Esophagus squamous epithelium (tissue), 5 donors: ENCODE results near the gene ANKRD11. TPM values are rescaled to one million over a fixed set of nuclear protein-coding genes. Genes with fewer than 3 reads are reported as not detected.
"Not testable (repeated sequence)": the region's sequence is repeated elsewhere in the genome, so short reads cannot be mapped to it uniquely, and the experiment has no call there.

Experiments used
- DNase-seq: peaks from one replicate; lab custom pipeline; 2025; lab: John Stamatoyannopoulos, UW
- H3K27ac ChIP-seq, 4 donors: fragments of 200-600 bp; sonication (generic); one replicate each; pipeline ENCODE4 v1.5.1; 2016 to 2019; ENCODE audit warnings: mild to moderate bottlenecking in 1 of 4
- H3K27me3 ChIP-seq, 4 donors: fragments of 200-600 bp; sonication (generic); 1 replicate in 3 of 4; 2 replicates in 1 of 4; pipeline versions ENCODE4 v1.5.1 to v1.6.0; 2017 to 2021; ENCODE audit warnings: antibody characterized with exemption in 1 of 4
- H3K36me3 ChIP-seq, 3 donors: fragments of 200-600 bp; sonication (generic); one replicate each; pipeline ENCODE4 v1.5.1; 2016 to 2019
- H3K4me1 ChIP-seq, 3 donors: fragments of 200-600 bp; sonication (generic); one replicate each; pipeline ENCODE4 v1.5.1; 2017 to 2019
- H3K4me3 ChIP-seq, 4 donors: fragments of 200-600 bp; sonication (generic); 1 replicate in 3 of 4; 2 replicates in 1 of 4; pipeline ENCODE4 v1.5.1; 2016 to 2019; ENCODE audit warnings: mild to moderate bottlenecking in 2 of 4, moderate library complexity in 1 of 4
- H3K9me3 ChIP-seq, 3 donors: fragments of 200-600 bp; sonication (generic); one replicate each; pipeline ENCODE4 v1.5.1; 2016 to 2019
- POLR2A ChIP-seq, 4 donors: fragments of 450-650 bp; IDR thresholded peaks; one replicate each; pipeline ENCODE4 v1.6.1; 2017; ENCODE audit warnings: antibody characterized with exemption in 4 of 4, mild to moderate bottlenecking in 4 of 4, moderate library complexity in 3 of 4
- WGBS, 2 donors: methylation state at CpG; one replicate each; pipeline ENCODE4 v1.1.5; 2018; 5-methylcytosine and 5-hydroxymethylcytosine counted together
- intact Hi-C: fragments of 100-400 bp; cut with DNase I; formaldehyde crosslinking; loops from one replicate; pipeline ENCODE4 v1.15.0; 2022
- total RNA-seq, 4 donors: library from RNA; depleted of rRNA; stranded (reverse); fragments of >200 nt; gene quantifications; one replicate each; pipeline ENCODE4 v1.1.0, GENCODE V29; 2016
- TF ChIP-seq, protein P1 (sequence below), 6 experiments: fragments of 450-650 bp in 4 of 6; fragments of 200-600 bp in 2 of 6; sonication (generic) in 2 of 6; IDR thresholded peaks; one replicate each; pipeline ENCODE4 v1.5.1; 2016 to 2019; ENCODE audit warnings: antibody characterized with exemption in 6 of 6, mild to moderate bottlenecking in 4 of 6, moderate library complexity in 4 of 6
- donor health status: DM: yes; HTN: yes; CAD: no.

ANKRD11 gene
- total RNA-seq, 4 donors from 2014 or later: 51.0 to 72.7 (median 66.9) TPM

DNA sequence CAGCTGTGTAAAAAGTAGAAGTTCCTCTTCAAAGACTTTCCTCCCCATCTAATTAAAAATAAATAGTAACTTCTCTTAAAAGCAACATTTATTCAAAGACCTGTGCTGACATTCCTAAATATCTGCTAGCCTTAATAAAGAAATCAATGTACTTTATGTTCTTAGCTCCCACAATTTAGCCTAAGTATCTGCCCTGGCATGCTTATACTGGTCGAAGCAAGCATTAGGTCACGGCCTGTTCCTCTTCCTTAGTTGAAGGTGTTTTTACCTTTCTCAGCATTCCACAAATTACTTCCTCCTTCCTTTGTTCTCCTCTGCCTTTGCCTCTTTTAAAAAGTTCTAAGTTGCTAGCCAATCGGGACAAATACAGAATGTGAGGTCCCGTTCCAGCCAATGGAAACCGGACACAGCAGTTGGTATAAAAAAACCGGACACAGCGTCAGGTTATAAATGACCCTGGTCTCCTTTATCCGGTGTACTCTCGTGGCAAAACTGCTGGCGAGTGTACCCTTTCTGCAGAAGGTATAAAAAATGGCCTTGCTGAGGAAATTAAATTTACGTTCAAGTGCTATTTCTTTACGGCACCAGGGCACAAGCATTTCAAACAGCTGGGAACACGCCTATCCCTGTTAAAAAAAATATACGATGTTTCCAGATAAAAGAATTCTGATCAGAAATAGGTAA, 127.7 kb downstream of the ANKRD11 start:
- Histone ChIP-seq H3K4me1 (peaks cover 53 to 99% (median 81%) of the 10 kb centered on the region in 3 donors), H3K4me3 (peak overlapping the region in 3 of 4 donors; percentile 17 to 41 (median 19)), H3K27ac (peak overlapping the region; percentile 73 to 81 (median 79))
- WGBS, 2 donors: 24 to 27% methylated on average over 9 to 12 of the region's 14 CpGs
- intact Hi-C loops, H3K36me3 ChIP-seq, H3K9me3 ChIP-seq, H3K27me3 ChIP-seq, DNase-seq: not testable (repeated sequence)
- TF ChIP-seq POLR2A (IDR thresholded peaks at IDR 0.05): peak in 2 of 4 donors; percentile 20 to 25

DNA sequence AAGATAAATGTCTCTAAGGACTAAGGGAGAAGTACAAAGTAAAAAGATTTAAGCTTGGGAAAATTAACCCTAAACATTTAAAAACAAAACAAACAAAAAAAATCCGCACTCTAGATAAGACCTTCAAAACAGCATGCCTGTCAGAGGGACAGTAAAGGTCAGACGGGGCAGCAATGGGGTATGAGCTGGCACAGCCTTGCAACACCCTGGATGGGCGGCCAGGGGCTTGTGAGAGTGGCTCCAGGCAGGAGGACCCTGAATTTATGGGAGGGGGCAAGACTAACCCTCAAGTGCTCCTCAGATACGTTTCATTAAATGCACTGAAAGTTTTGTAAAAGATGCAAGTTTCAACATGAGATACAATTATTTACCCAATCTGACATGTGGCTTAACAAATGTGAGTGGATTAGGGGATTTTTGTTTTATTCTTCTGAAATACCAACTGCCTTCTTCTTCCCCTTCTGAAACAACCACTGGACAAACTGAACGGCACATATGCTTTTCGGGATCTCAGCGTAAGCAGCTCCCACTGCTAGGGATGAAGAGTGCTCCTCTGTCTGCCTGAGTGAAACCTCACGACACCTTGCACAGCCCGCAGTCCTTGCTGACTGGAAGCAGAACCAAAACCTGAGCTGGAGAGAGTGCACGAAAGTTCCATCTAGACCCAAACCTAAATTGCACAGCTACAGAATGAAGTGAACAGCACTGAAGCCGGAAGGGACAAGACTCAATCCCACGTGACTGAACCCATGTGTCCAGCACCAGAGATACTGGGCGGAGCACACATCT, 128.4 kb downstream of the ANKRD11 start:
- Histone ChIP-seq H3K9me3 (no peaks in the 10 kb centered on the region), H3K27me3 (no peaks in the 10 kb centered on the region), H3K27ac (peak overlapping the region; percentile 73 to 81 (median 79)), H3K4me1 (peaks cover 59 to 99% (median 81%) of the 10 kb centered on the region in 3 donors), H3K4me3 (peak overlapping the region; percentile 3 to 41 (median 16)), H3K36me3 (peaks cover 0 to 3% (median 0%) of the 10 kb centered on the region in 3 donors)
- intact Hi-C loops: no loop called here
- 22% methylated on average over 8 to 13 of the region's 13 CpGs for WGBS, 2 donors
- DNase-seq: no peak
- TF ChIP-seq, protein P1, sequence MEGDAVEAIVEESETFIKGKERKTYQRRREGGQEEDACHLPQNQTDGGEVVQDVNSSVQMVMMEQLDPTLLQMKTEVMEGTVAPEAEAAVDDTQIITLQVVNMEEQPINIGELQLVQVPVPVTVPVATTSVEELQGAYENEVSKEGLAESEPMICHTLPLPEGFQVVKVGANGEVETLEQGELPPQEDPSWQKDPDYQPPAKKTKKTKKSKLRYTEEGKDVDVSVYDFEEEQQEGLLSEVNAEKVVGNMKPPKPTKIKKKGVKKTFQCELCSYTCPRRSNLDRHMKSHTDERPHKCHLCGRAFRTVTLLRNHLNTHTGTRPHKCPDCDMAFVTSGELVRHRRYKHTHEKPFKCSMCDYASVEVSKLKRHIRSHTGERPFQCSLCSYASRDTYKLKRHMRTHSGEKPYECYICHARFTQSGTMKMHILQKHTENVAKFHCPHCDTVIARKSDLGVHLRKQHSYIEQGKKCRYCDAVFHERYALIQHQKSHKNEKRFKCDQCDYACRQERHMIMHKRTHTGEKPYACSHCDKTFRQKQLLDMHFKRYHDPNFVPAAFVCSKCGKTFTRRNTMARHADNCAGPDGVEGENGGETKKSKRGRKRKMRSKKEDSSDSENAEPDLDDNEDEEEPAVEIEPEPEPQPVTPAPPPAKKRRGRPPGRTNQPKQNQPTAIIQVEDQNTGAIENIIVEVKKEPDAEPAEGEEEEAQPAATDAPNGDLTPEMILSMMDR (IDR thresholded peaks at IDR 0.05): no peak

DNA sequence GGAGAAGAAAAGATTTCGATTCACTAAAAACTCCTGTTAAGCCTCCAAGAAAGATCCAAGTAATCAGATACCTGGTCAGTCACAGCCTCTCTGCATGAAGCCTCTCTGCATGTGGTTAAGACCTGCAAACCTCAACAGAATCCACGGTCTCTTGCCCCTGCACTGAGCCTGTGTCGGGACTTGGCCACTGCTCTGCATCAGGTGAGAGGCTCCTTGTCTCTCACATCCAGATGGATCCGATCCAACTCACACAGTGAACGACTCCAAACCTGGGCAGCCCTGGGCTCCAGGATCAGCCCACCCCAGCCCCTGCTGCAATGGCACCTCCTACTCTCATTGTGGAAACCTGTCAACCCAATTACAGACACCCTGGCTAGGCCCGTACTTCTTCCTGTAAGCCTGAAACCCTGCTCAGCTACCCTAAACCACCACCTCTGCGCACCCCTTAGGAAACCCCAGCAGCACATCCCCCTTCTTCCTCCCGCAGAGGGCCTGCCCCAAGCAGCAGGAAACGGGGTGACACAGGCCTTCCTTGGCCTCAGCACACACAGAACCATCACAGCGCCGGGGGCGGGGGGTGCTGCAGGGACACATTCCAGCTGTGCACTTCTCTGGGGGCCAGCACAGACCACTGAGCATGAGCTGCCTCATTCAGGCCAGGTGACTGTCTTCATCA, 129.5 kb downstream of the ANKRD11 start:
- TF ChIP-seq POLR2A (IDR thresholded peaks at IDR 0.05): no peak
- TF ChIP-seq, protein P1 (IDR thresholded peaks at IDR 0.05): no peak
- Histone ChIP-seq H3K4me3 (peak overlapping the region in 1 of 4 donors; percentile 41), H3K27me3 (no peaks in the 10 kb centered on the region), H3K4me1 (peaks cover 62 to 99% (median 74%) of the 10 kb centered on the region in 3 donors), H3K36me3 (peaks cover 0 to 9% (median 0%) of the 10 kb centered on the region in 3 donors), H3K27ac (peak overlapping the region; percentile 73 to 81 (median 79)), H3K9me3 (no peaks in the 10 kb centered on the region)
- no peak for DNase-seq
- intact Hi-C loops: no loop called here
- 16 to 32% methylated on average over 8 of the region's 12 CpGs for WGBS, 2 donors

DNA sequence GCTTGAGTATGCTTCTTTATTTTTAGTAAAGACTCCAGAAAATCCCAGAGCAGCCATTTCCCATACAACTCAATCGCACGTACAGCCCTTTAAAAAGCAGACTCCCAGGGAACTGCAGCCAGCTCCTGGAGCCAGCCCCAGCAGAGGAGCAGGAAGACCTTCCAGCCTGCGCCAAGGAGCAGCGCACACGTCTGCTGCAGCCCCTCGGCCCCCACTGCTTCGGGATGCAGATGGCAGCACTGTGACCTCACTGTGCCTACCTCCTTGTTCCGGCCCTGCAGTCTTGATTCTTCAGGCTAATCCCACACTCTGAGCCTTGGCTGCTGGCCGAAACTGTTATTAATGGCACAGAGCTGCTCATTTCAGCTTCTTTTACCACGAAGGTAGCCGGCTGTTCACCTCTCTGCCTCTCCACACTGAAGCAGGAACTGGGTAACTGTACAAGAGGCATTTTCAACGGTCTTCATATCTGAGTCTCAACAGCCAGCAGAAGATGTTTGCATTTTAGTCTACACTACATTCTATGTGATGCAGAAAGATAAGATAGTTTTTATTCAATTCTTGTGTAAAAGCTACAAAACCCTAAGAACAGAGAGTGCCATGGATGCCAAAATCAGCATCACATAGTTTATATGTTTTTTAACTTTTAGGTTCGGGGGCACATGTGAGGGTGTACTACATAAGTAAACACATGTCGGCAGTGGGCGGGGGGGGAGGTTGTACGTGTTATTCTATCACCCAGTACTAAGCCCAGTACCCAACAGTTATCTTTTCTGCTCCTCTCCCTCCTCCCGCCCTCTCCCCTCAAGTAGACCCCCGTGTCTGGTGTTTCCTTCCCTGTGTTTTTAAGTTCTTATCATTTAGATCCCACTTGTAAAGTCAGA, 130.9 kb downstream of the ANKRD11 start:
- H3K27ac ChIP-seq: peak overlapping the region; percentile 15 to 55 (median 54)
- intact Hi-C loops: no loop called here
- no peaks in the 10 kb centered on the region for H3K9me3 ChIP-seq
- no peak overlapping the region for H3K4me3 ChIP-seq
- peaks cover 50 to 99% (median 73%) of the 10 kb centered on the region in 3 donors for H3K4me1 ChIP-seq
- 24 to 27% methylated on average over 15 to 18 of the region's 18 CpGs for WGBS, 2 donors
- no peaks in the 10 kb centered on the region for H3K27me3 ChIP-seq
- DNase-seq: no peak
- TF ChIP-seq, protein P1 (IDR thresholded peaks at IDR 0.05): no peak
- no peak for TF ChIP-seq POLR2A (IDR thresholded peaks at IDR 0.05)
- H3K36me3 ChIP-seq: peaks cover 0 to 23% (median 0%) of the 10 kb centered on the region in 3 donors
